GM21526 (cell line): ENCODE measurements around the gene AARS2.
"Not testable (repeated sequence)": the region's sequence is repeated elsewhere in the genome, so short reads cannot be mapped to it uniquely, and the experiment has no call there.

ENCODE experiments used
- ATAC-seq: cut with Tn5 transposase; IDR thresholded peaks from one replicate; pipeline ENCODE4 v1.9.1; 2021; ENCODE audit warnings: moderate library complexity; ENCODE audit not compliant: unreplicated experiment, low FRiP score

AARS2 gene

DNA sequence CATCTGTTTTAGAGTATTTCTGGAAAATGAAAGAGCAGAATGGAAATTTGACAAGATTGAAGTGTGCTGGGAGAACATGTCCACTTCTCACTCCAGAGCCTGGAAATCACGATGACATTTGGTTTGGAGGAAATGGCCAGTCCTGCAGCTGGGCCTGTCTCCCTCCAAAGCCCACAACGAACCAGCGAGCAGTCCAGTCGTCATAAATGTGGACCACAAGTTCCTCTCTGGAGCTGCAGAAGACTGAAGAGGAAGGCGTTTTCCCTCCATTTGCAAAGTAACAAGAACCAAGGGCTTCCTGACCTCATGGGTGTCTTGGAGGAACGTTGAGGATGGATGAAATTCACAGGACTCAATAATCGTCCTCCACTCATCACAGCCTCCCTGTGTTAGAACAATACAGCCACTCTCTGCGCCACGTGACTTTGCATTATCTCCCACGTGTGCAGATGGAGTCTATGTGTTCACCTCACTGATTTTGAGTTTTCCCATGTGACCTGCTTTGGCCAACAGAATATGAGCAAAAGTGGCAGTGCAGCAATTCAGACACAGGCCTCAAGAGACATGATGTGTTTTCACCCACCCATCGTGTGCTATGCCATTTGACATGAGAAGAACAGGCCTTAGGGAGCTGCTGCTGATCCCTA, 20.2 kb upstream of the AARS2 start:
- no peak for ATAC-seq

- ATAC-seq = no peak
Observed at GRCh38 chr6:44332585-44332984, 19.4 kb upstream of the AARS2 start.

GRCh38 chr6:44329858-44330257, 16.7 kb upstream of the AARS2 start:
- no peak for ATAC-seq

GRCh38 chr6:44328203-44328602, 15.1 kb upstream of the AARS2 start:
- not testable (repeated sequence) for ATAC-seq

DNA sequence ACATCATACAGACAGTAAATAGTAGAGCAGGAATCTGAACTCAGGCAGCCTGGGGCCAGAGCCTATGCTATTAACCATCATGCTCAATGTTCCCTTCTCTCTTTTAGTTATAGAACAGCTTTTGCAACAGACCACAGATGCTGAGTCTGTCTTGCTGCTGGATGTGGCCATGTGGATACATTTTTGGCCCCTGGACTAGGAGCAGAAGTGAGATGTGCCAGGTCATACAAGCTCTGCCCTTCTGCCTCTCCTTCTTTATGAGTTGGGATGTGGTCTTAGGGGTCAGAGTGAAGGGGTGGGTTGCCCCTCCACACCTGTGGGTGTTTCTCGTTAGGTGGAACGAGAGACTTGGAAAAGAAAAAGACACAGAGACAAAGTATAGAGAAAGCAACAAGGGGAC, 14.6 kb upstream of the AARS2 start:
- ATAC-seq = no peak

DNA sequence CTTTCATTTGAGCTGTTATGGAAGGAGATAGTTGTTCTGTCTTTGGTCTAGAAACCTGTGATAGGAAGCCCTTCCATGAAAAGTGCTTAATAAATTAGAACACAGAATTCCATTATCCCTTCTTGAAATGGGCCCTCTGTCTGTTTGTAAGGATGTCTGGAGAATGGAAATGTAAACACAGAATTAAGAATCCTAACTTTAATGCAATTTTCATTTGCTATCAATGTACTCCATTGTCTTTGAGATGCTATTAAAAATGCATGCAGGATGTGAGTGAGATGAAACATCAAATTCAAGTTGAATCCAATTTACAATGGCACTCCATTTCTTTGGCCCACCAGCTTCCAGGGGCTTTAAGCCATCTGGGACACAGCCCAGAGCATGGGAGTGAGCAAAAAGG, 13.9 kb upstream of the AARS2 start:
- ATAC-seq = no peak

DNA sequence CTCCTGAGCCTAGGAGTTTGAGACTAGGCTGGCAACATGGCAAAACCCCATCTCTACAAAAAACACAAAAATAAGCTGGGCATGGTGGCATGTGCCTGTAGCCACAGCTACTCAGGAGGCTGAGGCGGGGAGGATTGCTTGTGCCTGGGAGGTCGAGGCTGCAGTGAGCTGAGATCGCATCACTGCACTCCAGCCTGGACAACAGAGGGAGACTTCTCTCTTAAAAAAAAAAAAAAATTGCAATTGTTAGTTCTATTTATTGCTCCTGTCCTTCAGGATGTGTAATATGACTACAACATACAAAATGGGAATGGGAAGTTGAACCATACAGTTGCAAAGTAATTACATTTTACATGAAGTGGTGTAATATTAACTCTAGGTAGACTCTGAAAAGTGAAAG, 8.1 kb upstream of the AARS2 start:
- no peak for ATAC-seq

GRCh38 chr6:44317136-44317631, 4.0 kb upstream of the AARS2 start:
- ATAC-seq = not testable (repeated sequence)

GRCh38 chr6:44316481-44316880, 3.3 kb upstream of the AARS2 start:
- ATAC-seq = no peak

GRCh38 chr6:44315951-44316350, 2.8 kb upstream of the AARS2 start:
- no peak for ATAC-seq

DNA sequence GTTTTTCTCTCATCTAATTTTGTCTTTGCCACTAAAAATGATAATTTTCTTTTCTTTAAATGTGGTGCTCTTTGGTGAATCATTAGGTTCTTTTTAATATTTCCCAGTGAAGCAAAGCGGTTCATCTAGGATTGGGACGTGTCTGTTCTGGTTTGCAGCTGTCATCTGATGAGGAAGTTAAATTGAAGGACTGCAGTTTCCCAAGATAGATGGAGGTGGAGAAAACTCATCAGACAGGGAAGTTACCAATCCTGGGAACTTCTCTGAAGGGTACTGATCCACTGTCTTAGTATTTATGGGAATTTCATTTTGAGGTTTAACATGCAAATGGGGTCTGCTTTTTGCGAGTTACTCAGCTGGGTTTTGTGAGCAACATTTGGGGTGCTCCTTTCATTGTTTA, 2.4 kb upstream of the AARS2 start:
- no peak for ATAC-seq

GRCh38 chr6:44314657-44315056, 1.5 kb upstream of the AARS2 start:
- ATAC-seq = not testable (repeated sequence)

DNA sequence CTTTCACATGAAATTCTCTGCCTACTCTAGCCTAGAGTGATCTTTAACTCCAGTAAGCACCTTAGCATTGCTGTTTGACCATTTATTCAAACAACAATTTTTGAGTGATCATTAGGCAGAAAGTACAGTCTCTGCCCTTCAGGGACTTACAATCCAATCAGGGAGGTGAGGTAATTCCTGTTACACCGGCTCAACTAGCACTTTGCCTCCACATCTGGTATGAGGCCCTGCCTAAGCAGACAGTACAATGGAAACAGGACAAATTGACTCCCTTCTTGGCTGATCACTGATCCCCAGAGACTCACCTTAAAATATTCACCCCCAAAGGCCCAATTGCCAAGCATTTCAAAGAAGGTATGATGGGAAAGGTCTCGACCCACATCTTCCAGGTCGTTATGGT, 1.4 kb downstream of the AARS2 start:
- ATAC-seq = no peak

GRCh38 chr6:44311304-44311703, 1.8 kb downstream of the AARS2 start:
- no peak for ATAC-seq

GRCh38 chr6:44310241-44310640, 2.9 kb downstream of the AARS2 start:
- no peak for ATAC-seq

DNA sequence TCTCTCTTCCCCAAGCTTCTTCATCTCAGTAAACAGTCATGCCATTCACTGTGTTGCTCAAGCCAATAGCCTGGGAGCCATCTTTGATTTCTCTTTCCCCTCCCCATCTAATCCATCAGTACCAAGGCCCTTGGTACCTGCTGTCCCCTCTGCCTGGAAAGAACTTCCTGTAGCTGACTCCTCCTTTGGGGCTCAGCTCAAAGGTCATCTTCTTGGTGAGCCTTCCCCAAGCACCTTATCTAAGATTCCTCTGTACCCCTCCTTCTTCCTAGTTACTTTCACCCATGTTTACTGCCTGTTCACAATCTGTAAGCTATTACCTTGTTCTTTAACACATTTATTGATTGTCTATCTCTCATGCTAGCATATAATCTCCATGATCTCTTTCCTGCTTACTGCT, 3.5 kb downstream of the AARS2 start:
- no peak for ATAC-seq

- ATAC-seq = no peak
Observed at GRCh38 chr6:44309092-44309491, 4.1 kb downstream of the AARS2 start.

GRCh38 chr6:44307217-44307616, 5.9 kb downstream of the AARS2 start:
- no peak for ATAC-seq

- ATAC-seq = no peak
Observed at GRCh38 chr6:44306710-44307109, 6.4 kb downstream of the AARS2 start.

DNA sequence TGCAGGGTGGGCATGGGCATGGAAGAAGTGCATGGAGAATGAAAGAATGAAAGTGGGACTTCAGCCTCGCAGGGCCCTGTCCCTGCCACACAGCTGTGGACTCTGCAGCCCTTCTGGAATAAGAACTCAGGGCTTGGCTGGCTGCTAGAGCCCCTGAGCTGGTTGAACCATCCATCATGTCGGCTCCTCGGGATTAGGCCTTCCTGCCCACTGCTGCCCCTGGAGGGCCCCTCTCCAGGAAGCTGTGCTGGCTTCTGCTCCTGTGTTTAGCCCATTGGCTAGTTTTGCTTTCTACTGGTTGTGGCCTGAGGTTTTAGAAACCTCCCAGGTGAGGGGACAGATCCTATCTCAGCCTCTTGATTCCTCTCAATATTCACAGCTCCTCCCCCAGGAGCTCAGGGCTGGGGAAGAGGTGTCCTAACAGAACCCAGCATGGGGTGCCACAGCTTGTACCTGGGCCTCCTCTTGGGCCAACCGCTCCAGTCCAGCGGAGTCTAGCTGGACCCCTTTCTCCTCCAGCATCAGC, 7.9 kb downstream of the AARS2 start:
- no peak for ATAC-seq

- ATAC-seq = no peak
Observed at GRCh38 chr6:44304282-44305199, 8.6 kb downstream of the AARS2 start.

DNA sequence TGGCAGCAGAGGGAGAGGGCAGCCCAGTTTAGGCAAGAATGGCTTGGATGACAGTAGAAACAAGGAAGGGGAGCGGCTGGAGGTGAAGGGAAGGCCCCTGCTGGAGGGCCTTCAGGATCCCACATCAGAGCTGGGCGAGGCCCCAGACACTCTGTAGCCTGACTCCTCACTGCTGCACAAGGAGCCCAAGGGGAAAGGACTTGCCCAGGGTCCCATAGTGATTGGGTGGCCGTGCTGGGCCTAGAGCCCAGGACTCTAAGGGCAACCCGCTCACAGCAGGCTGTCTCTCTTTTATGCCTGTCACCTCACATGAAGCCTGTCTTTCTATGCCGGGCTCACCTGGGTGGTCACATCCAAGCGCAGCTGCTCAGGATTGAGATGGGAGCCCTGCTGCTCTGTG, 9.3 kb downstream of the AARS2 start:
- ATAC-seq = no peak
